GM21723 (cell line): ENCODE measurements around the gene LMO7.
"Not testable (repeated sequence)": the region's sequence is repeated elsewhere in the genome, so short reads cannot be mapped to it uniquely, and the experiment has no call there.

Experiments used
- ATAC-seq: cut with Tn5 transposase; IDR thresholded peaks from one replicate; pipeline ENCODE4 v1.9.1; 2021; ENCODE audit warnings: mild to moderate bottlenecking, moderate library complexity; ENCODE audit not compliant: unreplicated experiment

LMO7 gene

DNA sequence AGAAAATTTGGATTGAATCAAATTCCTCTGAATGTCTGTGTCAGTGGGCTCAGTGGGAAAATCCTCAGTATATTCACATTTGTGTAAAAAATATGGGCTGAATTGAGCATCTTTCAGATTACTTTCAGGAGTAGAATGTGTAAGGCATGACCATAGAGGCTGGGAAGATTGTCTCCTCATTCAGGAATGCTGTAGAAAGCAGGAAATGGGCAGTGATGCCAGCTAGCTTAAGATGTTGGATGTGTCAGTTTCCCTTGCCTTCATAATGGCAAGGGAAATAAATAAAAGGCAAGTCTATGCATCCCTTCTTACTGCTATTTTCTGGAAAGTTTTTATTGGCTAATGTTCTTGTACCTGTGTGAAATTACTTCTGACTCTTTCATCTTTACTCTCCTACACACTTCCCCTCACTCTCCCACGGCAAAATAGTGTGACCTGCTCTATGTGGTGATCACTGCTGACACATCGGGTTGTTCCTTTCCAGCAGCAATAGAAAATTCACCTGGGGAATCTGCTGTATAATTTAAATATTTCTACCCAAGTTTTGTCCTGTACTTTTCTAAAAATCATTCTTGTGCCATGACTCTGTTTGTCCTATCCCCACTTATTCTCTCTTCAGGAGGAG, 103.2 kb downstream of the LMO7 start:
- peak; percentile 73 for ATAC-seq

DNA sequence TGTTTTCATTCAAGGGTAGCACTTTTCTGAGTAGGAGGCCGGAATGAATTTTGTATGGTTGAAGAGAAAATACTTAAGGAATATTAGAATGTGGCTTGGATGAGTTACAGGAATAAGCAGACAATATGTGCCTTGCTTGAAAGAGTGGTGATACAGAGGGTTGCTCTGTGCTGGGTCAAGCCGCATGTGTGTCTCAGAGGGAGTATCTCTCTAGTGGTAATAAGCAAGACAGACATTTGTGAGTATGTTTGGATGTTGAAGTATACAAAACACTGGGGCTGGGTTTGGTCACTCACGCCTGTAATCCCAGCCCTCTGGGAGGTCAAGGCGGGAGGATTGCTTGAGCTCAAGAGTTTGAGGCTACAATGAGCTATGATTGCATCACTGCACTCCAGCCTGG, 103.9 kb downstream of the LMO7 start:
- no peak for ATAC-seq

DNA sequence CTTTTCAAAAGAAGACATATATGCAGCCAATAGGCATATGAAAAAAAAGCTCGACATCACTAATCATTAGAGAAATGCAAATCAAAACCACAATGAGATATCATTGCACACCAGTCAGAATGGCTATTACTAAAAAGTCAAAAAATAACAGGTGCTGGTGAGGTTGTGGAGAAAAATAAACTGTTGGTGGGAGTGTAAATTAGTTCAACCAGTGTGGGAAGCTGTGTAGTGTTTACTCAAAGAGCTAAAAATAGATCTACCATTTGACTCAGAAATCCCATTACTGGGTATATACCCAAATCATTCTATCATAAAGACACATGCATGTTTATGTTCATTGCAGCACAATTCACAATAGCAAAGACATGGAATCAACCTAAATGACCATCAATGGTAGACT, 106.9 kb downstream of the LMO7 start:
- not testable (repeated sequence) for ATAC-seq

DNA sequence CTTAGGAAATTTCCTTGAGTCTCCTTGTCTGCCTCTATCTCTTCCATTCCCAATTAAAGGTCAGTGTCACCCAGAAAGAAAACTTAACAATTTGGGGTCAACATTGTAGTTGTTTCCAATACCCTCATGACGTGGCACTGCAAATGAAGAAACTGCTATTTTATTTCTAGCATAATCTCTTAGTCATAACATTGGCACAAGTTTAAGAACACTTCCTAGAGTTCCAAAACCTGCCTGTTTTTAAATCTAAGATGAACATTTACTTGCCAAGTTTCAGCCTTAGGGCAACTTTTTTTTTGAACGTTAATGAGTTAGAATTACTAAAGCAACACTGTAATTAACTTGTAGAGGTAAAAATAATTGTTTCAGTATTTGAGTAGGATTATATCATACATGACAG, 108.0 kb downstream of the LMO7 start:
- no peak for ATAC-seq

DNA sequence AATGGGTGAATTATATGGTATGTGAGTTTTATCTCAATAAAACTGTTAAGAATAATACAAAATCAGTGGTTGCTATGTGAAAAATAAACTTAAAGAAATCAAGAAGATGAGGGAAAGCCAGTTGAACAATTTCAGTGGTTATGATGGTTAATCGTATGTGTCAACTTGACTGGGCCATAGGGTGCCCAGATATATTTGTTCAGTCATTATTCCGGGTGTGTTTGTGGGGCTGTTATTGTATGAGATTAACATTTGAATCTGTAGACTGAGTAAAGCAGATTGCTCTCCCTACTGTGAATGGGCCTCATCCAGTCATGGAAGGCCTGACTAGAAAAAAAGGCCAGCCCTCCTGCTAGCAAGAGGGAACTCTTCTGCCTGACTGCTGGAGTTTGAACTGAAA, 109.3 kb downstream of the LMO7 start:
- no peak for ATAC-seq

DNA sequence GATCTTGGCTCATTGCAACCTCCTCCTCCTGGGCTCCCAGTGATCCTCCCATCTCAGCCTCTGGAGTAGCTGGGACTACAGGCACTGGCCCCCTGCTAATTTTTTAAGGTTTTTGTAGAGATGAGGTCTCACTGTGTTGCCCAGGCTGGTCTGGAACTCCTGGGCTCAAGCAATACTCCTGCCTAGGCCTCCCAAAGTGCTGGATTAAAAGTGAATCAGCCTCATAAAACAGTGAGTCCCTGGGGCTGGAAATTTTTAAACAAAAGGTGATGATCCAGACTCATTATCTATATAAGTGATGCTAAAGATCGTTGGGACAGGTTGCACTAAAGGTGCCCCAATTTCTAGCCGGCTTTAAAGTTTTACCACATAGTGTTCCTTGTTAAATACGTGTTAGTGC, 112.7 kb downstream of the LMO7 start:
- ATAC-seq, result no peak

DNA sequence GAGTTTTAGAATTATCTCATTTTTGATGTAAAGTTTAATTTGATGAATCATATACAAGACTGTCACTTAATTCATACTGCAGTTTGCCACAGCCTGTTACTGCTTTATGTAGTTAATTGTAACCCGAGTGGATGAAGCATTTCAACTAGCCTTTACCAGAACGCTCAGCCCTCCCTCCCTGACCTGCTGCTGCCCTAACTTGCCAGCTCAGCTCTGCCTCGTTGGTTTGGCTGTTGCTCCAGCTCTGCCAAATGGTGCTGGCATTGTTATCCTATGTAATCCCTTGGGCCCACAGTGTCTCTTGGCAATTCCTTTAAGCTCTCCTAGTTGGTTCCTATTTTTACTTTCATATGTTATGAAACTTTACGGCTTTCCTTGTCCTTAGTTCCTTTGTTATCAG, 113.3 kb downstream of the LMO7 start:
- ATAC-seq, result no peak

DNA sequence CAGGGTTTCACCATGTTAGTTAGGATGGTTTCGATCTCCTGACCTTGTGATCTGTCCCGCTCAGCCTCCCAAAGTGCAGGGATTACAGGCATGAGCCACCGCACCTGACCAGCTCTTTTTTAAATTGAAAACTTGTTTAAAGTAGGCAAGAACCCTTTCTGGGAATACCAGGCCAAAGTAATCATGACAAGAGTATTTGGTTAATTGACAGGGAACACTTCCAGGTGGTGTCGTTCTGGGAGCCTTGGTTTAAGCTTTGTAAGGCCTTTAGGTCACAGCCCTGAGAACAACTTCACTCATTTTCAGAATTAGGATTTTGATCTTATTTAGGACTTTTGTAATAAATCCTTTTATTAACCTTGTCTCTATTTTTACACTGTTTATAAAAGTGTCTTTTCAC, 115.2 kb downstream of the LMO7 start:
- ATAC-seq, result no peak

DNA sequence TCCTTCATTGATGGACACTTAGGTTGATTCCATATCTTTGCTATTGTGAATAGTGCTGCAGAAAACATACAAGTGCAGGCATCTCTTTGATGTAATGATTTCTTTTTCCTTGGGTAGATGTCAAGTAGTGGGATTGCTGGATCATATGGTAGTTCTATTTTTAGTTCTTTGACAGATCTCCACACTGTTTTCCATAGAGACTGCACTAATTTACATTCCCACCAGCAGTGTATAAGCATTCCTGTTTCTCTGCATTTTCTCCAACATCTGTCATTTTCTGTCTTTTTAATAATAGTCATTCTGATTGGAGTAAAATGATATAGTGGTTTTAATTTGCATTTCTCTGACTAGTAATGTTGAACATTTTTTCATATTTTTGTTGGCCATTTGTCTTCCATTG, 116.7 kb downstream of the LMO7 start:
- ATAC-seq, result no peak

DNA sequence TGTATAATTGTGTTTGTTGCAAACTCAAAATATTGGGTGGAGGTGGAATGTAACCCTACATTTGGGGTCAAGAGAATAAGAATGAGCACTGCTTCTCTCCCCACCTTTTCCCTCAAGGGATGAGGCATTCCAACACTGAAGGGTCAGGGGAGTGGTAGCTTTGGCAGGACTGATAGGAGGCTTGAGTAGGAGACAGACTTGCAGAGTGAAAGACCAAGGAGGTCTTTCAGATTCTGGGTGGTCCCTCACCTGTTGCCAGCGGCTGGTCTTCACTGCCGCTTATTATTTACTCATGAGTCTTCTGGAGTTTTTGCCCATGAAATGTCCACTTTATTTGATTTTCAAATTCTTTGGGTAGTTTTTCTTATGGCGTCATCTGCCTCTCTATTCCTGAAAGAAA, 118.8 kb downstream of the LMO7 start:
- no peak for ATAC-seq

DNA sequence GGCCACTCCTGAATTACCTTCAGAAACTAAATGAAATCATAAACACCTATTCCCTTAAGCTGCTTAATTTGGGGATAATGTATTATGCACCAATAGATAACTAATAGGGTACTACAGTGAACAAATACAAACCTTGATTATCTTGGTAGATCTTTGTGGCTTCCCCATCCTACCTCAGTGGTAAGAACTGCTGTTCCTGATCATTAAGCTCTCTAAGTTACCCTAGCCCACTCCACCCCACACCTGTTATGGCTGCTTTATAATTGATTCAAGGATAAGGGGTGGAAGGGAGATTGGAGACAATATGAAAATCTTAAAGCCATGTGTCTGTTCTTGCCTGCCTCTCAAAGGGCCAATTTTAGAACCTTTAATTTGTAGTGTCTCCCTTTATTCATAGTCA, 121.2 kb downstream of the LMO7 start:
- ATAC-seq, result no peak

DNA sequence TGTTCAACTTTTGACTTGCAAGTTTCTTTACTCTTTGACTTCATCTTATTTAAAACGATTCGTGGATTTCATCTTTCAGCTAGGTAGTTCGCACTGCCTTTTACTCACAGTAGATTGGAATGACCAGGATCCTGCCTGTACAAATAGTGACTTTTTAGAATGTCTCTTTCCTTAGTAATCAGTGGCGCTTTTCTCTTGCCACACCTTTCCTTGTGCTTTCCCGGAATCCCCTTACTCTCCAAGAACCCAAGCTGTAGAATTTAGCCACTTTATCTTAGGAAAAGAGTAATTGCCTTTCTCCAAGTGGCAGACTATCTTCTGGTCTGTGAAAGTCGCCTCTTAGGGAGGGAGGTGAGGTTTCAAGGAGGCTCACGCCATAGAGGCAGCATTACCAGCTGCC, 123.4 kb downstream of the LMO7 start:
- no peak for ATAC-seq

DNA sequence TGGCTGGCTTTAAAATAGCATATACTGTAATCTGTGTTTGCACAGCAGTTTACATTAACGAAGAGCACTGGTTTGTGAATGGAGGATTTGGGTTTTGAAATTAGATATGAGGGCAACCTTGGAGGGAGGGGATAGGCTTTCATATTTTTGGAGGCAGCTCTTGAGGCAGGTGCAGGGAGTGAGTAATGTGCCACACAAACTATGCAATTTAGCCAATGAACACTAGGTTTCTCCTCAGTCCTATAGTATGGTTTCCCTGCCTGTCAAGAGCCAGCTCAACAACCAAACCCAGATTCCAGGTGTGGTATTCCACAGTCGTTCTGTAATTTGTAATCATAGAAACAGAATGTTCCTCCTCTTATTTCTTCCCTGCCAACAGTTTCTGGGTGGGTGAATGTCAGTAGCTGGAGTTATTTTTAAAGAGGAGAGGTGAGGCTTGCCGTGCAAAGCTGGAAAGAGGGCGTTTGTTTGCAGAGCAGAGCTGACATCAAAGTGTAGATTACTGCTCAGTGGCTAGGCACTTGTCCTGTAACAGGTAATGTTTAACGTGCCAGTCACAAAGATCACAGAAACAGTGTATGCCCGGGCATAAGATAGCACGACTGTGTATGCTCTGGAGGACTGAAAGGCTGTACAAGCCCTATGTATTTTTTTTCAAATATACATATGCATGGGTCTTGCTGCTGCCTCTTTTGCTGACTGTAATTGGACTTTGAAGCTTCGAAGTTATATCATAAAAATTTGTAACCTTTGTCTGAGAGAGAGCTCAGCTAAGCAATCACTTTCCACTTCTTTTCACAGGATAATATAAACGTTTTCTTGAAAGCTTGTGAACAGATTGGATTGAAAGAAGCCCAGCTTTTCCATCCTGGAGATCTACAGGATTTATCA, 124.2 kb downstream of the LMO7 start:
- peak; percentile 51 for ATAC-seq

DNA sequence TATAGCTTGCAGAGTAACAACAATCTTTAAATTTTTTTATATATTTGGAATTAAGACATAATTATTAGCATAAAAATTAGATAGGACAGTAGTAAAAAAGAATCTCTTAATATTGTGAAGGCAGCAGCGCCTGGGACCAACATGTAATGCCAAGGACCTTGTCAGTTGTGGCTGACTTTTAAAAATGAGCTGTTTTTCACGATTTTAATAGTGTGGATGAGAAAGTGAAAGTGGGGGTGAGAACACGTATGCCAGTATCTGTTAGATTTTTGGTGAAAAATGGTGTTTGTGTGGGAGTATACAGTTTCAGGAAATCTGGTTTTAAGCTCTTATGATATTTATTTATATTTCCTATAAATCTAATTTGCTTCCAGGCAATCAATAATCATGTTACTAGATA, 125.2 kb downstream of the LMO7 start:
- ATAC-seq, result peak; percentile 31

DNA sequence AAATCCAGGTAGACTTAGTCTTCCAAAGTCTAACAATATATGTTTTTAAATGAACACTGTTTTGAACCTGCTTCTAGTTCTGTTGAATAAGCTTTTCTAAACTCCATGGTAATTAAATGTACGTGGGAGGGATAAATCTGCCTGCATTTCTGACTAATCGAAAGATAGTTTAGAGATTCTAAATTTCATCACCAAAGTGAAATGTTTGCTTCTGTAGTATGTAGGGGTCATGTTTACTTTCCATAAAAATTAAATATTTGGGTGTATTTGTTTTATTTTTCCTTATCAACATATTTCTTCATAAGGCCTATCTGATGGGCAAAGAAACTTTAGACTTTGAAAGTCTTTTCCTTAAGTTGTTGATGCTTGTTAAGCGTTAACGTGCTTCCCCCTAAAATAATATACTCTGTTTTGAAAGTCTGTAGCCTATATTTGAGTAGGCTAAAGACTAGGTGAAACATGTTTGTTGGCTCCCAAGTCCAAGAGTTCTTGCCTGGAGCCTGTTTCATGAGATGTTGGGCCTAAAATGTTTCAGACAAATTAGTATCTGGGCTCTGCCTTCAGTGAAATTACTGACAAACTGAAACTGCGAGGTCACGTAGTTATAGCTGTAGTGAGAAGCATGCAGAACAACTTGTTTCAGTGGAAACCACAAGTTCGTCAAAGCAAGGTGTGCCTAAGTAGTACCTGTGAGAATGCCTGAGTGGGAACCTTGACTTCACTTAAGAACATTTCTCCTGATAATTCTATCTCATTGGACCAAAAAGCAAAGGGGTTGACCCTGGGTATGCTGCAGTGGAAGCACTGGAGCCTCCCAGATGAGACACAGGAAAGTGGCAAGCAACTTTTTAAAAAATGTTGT, 126.2 kb downstream of the LMO7 start:
- ATAC-seq, result peak; percentile 95

DNA sequence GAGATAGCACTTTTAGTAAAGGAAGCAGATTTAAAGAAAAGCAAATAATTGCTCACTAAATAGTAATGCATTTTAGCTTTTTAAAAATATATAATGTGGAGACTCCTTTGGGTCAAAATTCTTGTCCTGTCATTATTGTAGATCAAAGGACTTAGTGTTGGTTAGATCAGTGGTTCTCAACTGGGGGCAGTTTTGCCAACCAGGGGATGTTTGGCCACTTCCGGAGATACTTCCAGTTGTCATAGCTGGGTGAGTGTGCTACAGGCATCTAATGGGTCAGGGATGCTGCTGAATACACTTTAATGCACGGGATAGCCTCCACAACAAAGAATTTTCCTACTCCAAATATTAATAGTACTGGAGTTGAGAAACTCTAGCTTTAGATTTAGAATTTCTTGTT, 126.8 kb downstream of the LMO7 start:
- peak; percentile 24 for ATAC-seq

DNA sequence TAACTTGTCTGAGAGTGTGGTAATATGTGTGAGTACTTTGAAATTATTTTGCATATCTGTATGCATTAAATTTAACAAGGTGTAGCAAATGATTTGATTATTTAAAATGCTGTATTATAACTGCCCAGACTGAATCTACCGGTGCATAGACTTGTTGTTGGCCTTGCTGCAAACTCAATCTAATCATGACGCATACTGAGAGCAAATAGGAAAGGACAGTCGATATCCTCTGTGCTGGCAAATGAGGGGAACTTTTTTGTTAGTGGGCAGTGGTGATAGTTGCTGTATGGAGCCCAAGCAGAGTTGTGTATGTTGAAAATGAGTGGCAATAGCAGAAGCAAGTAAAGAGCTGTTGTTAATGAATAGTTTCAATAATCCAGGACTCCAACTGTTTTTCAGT, 127.4 kb downstream of the LMO7 start:
- no peak for ATAC-seq

DNA sequence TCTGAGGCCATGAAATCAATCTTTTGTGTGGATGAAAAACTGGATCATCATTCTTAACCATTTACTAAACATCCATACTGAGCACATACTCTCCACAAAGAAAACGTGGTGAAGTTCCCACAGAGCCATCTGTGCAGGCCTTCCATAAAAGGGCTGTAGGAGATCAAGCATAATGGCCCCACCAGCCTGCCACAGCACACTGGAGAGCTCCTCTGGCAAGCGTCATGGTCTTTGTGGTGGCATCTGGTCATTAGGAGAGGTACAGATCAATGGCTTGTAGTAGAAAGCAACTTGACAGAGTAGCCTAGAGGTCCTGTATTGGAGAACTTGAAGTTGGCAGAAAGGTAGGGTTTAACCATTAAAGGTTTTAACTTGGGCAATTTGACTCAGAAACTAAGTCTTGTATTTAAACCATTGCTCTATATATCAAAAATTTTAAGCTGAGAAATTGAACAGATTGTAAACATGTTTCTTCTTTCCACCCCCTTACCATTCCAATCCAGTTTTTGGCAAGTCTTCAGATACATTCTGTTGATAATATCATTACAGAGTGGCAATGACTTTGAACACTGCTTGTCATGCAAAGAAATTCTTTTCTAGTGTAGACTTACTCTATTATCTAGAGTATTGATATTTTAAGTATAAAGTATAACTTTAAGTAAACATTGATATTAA, 128.3 kb downstream of the LMO7 start:
- no peak for ATAC-seq

DNA sequence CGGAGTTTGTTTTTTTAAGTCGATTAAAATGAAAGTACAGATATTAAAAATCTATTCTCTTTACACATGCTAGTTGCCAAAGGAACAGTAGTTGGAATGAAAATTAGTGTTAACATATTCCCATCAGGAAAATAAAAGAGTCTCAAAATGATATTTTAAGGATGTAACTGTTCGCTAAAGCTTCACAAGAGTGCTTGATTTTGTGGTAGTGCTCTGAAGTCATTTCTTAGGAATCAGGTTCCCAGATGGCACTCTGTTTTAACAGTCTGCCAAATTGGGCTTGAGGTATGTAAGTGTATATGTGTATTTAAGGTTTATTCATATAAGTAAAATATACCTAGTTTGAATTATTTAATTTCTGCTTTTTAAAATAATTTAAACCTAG, 128.8 kb downstream of the LMO7 start:
- ATAC-seq, result no peak

DNA sequence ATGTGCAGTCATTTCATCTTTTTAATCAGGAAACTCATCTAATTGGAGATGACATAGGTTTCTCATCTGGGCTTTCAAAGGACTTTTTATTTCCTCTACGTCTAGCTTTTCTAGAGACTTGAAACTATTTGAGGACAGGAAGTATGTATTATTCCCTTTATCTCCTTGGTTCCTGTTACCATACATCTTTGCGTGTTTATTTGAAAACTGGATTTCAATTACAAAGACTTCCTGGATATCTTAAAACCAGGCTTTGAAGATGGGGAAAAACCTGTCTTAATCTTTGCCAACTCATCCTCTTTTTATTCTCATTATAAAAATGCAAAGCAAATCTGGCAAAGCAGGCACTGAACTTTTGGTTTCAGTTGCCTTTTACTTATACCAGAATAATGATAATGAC, 130.5 kb downstream of the LMO7 start:
- no peak for ATAC-seq
